ENCODE measurements around the gene CORO2B. TPM values are rescaled to one million over a fixed set of nuclear protein-coding genes. Genes with fewer than 3 reads are reported as not detected.

Gene CORO2B
- total and polyA plus RNA-seq, 2 of the 4 experiments (the other 2 are of a cell fraction), result 9.3 to 39.3 TPM

DNA sequence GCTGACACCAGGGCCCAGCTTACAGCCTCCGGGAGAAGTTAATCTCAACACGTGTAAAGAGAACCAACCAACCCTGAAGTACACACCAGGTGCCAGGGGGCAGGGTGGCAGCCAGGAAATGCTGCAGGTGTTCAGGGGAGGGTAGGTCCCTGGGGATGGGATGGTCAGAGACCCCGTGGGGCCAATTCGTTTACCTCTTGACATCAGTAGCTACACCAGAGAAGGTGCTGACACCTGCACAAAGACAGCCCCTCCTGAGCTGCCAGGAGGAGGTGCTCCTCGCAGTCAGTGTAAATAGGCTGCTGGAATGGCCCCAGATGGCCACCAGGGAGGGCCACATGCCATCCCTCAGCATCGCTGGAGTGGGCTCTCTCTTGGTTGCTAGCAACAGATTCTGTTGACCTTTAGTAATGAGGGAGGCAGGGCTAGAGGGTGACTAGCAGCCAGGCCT, 52.8 kb downstream of the CORO2B start:
- Histone ChIP-seq H3K18ac (ENCODE audit: low read depth, low read length) (no peak overlapping the region), H2AK9ac (replicated peaks; ENCODE audit: low read depth, low read length, poor library complexity) (no peak overlapping the region), H2AFZ (replicated peaks; ENCODE audit: low read length, poor library complexity) (no peak overlapping the region), H2BK15ac (ENCODE audit: low read depth, low read length) (no peak overlapping the region), H3K9ac (ENCODE audit: low read depth, low read length) (no peak overlapping the region), H3K56ac (ENCODE audit: extremely low read depth, insufficient read depth, low read length) (no peak overlapping the region), H4K8ac (ENCODE audit: low read depth in 2 of 2, low read length in 2 of 2) (no peak overlapping the region), H3K4me2 (ENCODE audit: low read depth, low read length) (no peak overlapping the region), H4K20me1 (ENCODE audit: insufficient read depth, low read length) (no peaks in the 10 kb centered on the region), H3K36me3 (ENCODE audit: control insufficient read depth, insufficient read depth, low read length) (no peaks in the 10 kb centered on the region), H4K91ac (ENCODE audit: insufficient read depth, low read depth, low read length) (no peak overlapping the region), H3K23ac (ENCODE audit: low read depth, low read length) (no peak overlapping the region), H2BK120ac (ENCODE audit: low read depth, low read length) (no peak overlapping the region), H3K9me3 (ENCODE audit: control insufficient read depth, insufficient read depth, low read length) (no peaks in the 10 kb centered on the region), H2BK20ac (ENCODE audit: low read depth, low read length) (no peak overlapping the region), H2AK5ac (ENCODE audit: low read depth, low read length) (no peak overlapping the region; the same call in 1 of the 2 replicates), H4K5ac (ENCODE audit: low read depth, low read length) (no peak overlapping the region), H3K79me1 (ENCODE audit: low read depth in 1 of 2, low read length in 2 of 2) (peaks cover 23 to 76% of the 10 kb centered on the region in 2 experiments), H3K9me1 (ENCODE audit: insufficient read depth, low read length) (peaks cover 21% of the 10 kb centered on the region), H3K4ac (ENCODE audit: low read depth, low read length) (no peak overlapping the region), H3K4me3 (ENCODE audit: insufficient read depth, low read depth, low read length) (no peak overlapping the region), H3K4me1 (ENCODE audit: control insufficient read depth, insufficient read depth, low read length) (peaks cover 22% of the 10 kb centered on the region), H3K14ac (replicated peaks; ENCODE audit: low read depth, low read length) (no peak overlapping the region), H3K27me3 (ENCODE audit: control insufficient read depth, insufficient read depth, low read length) (no peaks in the 10 kb centered on the region), H3K27ac (ENCODE audit: insufficient read depth, low read length) (no peak overlapping the region), H2BK5ac (ENCODE audit: low read depth, low read length, poor library complexity, severe bottlenecking) (no peak overlapping the region)
- no TSS peak for BruUV-seq (replicated peaks)
- 67% methylated on average over 1 of the region's 6 CpGs; no CpG with 5 or more reads in 1 of the 2 experiments for WGBS, 2 experiments (ENCODE audit: extremely low coverage in 2 of 2, insufficient read length in 1 of 2)
- intact Hi-C loops (cut with micrococcal nuclease), result no loop called here
- DNase-seq, result no peak
- no peak for ATAC-seq (ENCODE audit: low read depth)
- dilution Hi-C loops (cut with HindIII; ENCODE audit: low sequenced_read_pairs, unreplicated experiment), result no loop called here
- TF ChIP-seq SMC3 (IDR thresholded peaks at IDR 0.05; ENCODE audit: low read depth, low read length) (no peak), MAZ (IDR thresholded peaks at IDR 0.05; ENCODE audit: borderline replicate concordance, low read depth, low read length) (no peak), CHD1 (IDR thresholded peaks at IDR 0.05; ENCODE audit: low read depth, low read length) (no peak), MXI1 (IDR thresholded peaks at IDR 0.05; ENCODE audit: borderline replicate concordance, low read depth, low read length) (no peak), POLR2A (IDR thresholded peaks at IDR 0.05; ENCODE audit: low read depth, low read length) (no peak), FOS (IDR thresholded peaks at IDR 0.05; ENCODE audit: low read depth, low read length) (no peak), CEBPB (IDR thresholded peaks at IDR 0.05; ENCODE audit: low read depth, low read length) (no peak), RCOR1 (IDR thresholded peaks at IDR 0.05; ENCODE audit: insufficient replicate concordance, low read length) (no peak), MAFK (IDR thresholded peaks at IDR 0.05; ENCODE audit: low read depth, low read length) (no peak), RAD21 (IDR thresholded peaks at IDR 0.05; ENCODE audit: low read length) (no peak), RFX5 (IDR thresholded peaks at IDR 0.05; ENCODE audit: low read depth, low read length) (no peak), NFE2L2 (IDR thresholded peaks at IDR 0.05; ENCODE audit: low read depth, low read length) (no peak), BHLHE40 (IDR thresholded peaks at IDR 0.05; ENCODE audit: low read depth, low read length) (no peak)
- TF ChIP-seq, protein P1, sequence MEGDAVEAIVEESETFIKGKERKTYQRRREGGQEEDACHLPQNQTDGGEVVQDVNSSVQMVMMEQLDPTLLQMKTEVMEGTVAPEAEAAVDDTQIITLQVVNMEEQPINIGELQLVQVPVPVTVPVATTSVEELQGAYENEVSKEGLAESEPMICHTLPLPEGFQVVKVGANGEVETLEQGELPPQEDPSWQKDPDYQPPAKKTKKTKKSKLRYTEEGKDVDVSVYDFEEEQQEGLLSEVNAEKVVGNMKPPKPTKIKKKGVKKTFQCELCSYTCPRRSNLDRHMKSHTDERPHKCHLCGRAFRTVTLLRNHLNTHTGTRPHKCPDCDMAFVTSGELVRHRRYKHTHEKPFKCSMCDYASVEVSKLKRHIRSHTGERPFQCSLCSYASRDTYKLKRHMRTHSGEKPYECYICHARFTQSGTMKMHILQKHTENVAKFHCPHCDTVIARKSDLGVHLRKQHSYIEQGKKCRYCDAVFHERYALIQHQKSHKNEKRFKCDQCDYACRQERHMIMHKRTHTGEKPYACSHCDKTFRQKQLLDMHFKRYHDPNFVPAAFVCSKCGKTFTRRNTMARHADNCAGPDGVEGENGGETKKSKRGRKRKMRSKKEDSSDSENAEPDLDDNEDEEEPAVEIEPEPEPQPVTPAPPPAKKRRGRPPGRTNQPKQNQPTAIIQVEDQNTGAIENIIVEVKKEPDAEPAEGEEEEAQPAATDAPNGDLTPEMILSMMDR (conservative IDR thresholded peaks at IDR 0.05; ENCODE audit: low read depth, low read length), result no peak
- TF ChIP-seq, protein P2, sequence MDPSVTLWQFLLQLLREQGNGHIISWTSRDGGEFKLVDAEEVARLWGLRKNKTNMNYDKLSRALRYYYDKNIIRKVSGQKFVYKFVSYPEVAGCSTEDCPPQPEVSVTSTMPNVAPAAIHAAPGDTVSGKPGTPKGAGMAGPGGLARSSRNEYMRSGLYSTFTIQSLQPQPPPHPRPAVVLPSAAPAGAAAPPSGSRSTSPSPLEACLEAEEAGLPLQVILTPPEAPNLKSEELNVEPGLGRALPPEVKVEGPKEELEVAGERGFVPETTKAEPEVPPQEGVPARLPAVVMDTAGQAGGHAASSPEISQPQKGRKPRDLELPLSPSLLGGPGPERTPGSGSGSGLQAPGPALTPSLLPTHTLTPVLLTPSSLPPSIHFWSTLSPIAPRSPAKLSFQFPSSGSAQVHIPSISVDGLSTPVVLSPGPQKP (IDR thresholded peaks at IDR 0.05; ENCODE audit: borderline replicate concordance, low read depth, low read length), result no peak
- TF ChIP-seq, protein P3, sequence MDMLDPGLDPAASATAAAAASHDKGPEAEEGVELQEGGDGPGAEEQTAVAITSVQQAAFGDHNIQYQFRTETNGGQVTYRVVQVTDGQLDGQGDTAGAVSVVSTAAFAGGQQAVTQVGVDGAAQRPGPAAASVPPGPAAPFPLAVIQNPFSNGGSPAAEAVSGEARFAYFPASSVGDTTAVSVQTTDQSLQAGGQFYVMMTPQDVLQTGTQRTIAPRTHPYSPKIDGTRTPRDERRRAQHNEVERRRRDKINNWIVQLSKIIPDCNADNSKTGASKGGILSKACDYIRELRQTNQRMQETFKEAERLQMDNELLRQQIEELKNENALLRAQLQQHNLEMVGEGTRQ (IDR thresholded peaks at IDR 0.05; ENCODE audit: low read depth, low read length), result no peak
- POLR2A ChIA-PET (ENCODE audit: unreplicated experiment), result no interaction called here
- in situ Hi-C loops (cut with MboI; ENCODE audit: low sequenced_read_pairs), result no loop called here
- CTCF ChIA-PET, result interaction anchor here (0.5 to 1.0 kb wide), 2 partner anchors 77 to 85 kb away, joined by 3 to 6 read pairs; no protein-coding TSS in a partner anchor
